T-helper 2 cell (primary cell): ENCODE data around the gene MYOG.

ENCODE experiments used
- DNase-seq, 5 experiments: peaks; one replicate each; pipeline versions ENCODE4 v3.0.0 to v3.0.0-alpha.2; 2012 to 2022

The MYOG gene

DNA sequence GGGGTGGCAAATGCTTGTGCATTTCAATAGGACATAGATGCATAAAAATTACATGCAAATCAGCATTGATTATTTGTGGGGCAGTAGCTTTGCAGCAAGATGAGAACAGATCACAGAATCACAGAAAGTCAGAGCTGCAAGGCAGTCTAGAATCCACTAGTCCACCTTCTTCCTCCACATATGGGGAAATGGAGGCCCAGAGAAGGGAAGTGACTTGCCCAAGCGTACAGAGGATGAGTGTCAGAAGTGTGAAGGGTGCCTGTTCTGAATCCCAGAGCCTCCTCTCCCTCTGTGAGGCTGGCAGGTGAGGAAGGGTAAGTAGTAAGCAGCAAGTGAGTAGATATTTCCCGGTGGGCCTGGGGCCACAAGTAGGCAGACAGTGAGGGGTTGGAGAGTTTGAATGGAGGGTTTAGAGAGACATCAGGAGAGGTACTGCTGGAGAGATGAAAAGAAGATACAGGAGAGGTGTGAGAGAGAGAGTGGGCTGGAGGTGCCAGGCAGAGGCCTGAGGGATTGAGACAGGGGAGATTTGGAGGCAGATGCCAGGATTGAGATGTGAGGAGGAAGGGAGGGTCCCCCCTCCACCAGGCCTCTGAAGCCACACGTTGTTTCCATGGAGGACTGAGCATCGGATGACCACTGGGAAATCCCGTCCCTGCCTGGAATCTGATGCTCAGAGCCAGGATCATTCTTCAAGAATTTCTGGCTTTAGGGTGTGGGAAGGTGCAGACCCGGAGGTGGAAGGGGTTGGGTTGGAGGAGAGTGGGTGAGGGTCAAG is 4.8 kb upstream of the MYOG start:
- no peak for DNase-seq

DNA sequence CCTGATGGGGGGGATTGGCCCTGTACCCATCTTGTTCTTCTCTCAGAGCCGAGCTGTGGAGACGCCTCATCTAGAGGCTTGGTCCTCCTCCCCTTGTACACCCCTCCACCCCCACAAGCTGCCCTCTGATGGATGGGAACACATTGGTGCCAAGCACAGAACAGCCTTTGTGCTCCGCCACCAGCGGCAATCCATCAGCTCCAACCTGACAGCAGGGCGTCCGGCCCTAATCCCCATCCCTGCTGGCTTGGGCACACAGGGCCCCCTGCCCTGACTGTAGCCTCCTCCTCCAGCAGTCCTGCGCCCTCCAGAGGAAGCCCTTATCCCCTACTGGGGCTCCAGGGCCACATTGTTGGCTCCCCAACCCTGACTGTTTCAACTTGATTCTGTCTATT is 3.8 kb upstream of the MYOG start:
- no peak for DNase-seq

DNA sequence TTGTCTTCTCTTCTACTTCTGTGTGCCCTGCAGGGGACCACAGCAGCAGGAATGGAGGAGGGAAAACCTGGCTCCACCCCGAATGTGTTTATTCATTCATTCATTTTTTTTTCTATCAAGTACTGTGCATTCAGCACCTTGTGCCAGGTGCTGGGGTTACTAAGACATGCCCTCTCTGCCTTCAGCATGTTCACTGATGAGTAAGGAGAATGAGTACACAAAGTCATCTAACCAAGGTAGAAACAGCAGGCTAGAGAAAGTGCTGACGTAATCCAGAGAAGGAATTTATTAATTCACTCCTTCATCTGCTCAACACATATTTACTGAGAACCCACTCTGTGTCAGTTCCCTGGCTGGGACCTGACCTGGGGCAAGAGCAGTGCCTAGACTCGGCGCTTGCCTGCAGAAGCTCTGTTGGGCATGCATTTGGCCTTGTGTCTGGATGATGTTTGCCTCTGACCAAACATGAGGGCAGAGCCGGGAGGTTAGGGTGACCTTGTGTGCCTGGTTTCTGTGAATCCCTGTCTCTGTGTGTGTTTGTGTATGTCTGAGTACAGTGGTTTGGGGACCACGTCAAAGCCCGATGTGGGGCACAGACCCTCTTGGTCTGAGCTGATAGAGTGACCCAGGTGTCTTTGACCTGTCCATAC is 3.3 kb upstream of the MYOG start:
- DNase-seq, result no peak

DNA sequence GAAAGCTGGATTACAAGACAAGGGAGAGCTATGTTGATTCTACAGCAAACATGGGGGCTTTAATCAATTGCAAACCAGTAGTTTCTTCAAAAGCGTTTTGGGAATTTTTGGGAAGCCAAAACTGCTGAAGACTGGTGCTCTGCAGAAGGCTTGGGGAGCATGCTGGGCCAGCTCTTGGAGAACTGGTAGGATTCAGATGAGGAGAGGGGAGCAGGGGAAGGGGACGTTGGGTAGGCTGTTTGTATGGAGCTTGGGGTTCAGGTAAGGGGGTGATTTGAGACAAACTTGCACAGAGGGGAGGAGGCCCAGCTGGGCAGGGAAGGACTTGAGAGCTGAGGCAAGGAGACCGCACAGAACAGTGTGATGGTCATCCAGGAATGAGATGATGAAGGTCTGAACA is 2.6 kb upstream of the MYOG start:
- DNase-seq, result no peak

DNA sequence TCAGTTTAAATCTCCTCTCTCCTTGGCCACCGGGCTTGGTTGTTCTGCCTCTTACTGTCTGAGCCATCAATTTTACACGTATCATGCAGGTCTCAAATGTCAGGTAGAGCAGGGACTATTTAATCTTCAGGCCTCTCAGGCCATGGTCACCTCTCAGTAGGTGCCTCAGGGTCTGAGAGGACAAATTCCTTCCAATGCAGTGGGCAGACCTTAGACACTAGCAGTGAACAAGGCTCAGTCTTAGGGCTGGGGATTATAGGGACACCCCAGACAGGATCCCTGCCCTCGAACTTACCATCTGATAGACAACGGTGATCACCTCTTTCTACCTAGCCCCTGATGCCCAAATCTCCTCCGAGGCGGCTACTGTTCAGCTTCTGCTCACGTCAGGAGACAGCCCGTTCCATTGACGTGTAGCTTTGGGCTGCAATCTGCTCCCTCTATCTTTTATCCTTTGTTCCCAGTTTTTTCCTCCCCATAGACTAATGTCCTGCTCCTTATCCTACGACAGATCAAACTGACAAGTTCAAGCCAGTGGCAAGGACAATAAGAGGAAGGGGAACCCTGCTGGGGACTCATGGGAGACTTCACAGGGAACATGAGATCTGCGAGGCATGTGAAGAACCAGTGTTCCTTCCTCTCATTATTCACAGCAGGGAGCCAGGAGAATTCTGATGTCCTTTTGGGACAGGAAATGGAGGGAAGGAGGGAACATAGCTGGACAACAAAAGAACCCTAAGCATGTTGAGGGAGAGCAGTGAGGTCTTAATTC is 1.4 kb upstream of the MYOG start:
- DNase-seq, result no peak

DNA sequence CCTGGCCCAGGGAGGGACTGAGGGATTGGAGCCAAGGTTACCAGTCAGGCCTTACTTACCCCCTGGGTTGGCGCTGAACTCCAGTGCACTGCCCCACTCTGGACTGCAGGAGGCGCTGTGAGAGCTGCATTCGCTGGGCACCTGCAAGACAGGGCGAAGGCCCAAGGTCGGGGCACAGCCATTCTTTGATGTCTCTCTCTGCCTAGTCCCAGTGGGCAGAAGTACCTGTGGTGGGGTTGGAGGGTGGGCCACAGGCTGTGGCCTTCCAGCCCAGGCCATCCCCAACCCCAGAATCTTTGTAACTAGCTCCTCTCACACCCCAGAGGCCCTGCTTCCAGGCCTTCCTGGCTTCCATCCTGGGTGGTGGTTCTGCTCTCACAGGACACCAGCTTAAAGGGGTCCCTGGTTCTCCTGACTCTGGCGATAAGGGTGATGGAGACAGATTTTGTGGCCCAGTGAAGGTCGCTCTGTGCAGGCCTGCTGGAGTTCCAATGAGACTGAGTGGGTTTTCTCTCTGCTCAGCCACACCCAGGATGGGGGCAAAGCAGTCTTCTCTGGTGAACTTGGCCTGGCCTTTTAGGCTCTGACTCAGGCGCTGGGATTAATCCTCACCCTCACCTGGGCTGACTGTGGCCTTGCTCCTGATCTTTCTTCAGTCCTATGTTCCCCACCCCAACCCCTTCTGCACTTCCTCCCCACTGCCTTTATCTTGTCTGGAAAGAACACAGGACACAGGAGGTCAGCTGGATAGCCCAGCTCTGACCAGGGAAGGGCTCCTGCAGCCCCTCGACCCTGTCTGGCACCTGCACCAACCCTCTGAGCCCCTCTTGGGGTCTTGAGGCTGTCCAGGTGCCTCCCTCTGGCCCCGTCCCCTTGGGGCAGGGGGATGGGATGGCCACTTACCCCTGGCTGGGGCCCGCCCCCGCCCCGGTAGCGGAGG is 954 bp downstream of the MYOG start:
- DNase-seq, result peak in 1 of 5 experiments; percentile 28

DNA sequence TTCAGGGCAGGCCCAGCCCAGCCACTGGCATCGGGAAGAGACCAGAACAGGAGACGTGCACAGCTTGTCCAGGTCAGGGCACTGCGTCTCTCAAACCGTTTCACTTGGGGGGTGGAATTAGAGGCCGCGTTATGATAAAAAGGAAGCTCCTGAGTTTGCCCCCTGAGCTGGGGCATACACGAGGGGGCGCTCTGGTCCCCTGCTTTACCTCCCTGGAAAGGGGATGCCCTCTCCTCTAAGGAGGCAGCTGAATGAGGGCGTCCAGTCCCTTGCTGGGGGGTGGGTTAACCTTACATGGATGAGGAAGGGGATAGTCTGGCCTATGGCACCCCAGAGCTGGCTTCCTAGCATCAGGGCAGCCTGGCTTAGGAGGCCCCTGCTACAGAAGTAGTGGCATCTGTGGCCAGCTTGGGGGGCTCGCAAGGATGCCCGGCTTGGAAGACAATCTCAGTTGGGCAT is 2.3 kb downstream of the MYOG start:
- no peak for DNase-seq

DNA sequence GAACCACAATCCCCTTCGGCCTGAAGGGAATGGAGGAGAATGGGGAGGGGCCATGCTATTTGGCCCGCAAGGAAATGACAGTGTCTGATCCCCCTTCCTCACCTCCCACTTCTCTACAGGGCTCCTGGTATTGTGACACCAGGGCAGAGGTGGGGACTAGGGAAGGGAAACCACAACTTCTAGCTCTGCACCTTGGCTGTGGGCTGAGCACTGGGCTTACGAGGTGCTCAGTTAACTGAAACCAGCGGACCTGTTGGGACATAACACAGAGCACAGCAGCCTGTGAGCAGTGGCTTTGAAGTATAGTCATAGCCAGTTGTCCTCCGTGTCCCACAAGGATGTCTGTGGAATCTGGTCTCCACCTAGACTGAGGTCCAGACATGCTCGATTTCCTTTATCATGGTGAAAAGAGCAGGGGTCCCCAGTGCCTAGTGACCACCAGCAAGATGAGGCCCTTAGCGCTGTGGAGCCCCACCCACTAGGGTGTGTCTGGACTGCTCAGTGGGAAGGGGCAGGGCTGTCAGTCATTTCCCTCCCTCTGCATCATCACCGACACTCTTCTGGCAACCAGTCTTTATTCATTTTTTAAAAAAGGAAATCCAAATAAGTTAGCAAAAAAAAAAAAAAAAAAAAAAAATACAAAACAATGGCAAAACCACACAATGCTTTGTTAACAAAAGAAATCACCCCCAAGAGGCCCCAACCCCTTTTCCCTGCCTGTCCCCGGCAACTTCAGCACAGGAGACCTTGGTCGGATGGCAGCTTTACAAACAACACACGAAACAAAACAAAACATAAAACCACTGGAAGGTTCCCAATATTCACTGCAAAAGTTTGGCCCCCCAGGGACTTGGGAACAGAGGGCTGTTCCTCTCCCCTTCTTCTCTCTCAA is 3.0 kb downstream of the MYOG start:
- DNase-seq, result no peak

DNA sequence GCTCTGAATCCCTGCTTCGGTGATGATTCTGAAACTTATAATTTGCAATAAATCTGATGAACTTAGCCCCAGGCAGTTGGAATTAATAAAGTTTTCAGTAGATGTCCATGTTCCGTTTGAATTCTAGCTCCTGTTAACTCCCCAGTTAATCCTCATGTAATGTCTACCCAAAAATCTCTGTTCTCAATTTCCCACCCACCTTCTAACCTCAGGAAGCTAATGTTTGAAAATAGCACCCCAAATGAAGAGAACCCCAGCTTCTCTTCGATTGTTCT is 3.6 kb downstream of the MYOG start:
- DNase-seq, result no peak

DNA sequence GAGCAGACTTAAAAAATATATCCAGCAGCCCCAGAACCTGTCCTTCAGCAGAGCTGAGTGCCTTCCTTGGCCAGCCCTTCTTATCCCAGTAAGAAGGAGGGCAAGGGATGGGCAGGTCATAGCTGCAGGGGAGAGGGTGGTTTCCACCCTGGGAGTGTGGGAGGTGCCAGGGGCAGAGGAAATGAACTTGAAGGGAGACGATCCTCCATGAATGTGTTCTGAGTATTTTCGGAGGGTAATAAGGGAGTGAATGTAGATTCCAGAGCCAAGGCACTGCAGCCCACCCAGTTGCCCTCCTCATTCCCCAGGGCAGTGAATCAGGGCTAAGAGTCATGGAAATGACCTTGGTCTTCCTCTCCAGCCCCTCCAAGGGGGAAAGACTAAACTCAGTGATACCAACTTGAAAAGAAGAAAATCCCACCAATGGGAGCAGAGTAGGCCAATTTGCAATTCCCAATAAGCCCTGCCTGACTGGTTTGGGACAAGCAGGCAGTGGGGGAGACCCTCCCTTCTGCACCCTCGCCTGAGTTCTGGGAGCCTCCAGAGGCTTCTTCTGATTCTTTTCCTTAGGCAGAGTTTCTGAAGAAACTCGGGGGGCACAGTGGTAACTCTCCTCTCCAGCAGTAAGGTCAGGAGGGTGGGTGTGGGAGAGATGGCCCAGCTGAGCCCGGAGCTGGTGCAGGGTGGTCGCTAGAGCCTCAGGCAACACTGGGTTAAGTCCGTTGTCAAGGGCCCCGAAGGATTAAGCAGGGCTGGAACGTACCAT is 4.2 kb downstream of the MYOG start:
- DNase-seq, result no peak

DNA sequence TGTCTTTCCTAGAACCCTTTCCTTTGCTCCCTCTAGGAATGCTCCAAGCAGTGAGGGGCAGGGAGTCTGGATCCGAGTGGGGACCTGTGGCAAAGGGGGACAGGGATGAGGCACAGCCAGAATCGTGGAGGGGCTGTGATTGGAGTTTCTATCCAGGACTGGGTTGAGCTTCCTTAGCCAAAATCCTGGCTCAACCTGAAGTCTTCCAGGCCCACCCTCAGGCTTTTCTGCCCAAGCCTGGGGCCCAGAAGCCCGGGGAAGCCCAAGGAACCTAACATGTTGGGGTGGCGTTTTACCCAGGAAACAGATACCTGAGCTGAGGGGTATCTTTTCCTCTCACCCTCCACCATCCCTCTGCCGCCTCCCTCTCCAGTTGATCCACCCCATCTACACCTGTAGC is 5.4 kb downstream of the MYOG start:
- no peak for DNase-seq

DNA sequence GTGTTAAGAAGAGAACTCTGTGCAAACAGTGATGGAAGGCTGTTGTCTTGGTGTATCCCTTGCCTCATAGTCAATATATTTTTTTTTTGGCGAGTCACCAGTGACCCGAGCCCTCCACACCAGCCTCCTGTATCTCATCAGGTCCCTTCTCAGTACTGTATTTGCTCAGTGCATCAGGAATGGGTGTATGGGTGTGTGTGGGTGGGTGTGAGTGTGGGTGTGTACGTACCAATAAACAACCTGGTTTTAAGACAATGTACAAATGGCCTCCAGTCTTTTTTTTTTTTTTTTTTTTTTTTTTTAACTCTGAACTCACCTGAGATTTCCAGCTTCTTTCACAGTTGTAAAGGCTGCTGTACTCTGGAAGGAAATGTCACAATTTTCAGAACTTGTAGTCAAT is 7.3 kb downstream of the MYOG start:
- no peak for DNase-seq

DNA sequence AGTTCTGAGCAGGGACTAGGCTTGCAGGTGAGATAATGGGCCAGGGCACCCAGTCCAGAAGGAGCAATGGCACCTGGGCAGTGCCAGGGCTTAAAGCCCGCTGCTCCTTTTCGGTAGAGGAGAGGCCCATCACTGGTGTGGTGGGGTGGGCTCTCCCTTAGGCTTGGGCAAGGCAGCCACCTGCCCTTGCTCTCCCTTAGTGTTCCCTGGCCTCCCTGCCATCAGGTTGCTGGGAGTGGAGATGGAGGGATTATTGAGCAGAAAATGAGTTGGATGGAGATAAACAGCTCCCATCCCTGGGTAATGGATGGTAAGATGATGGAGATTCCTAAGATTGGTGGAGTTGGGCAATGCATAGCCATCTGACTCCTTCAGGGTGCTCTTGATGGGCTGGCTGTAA is 7.9 kb downstream of the MYOG start:
- DNase-seq, result no peak

DNA sequence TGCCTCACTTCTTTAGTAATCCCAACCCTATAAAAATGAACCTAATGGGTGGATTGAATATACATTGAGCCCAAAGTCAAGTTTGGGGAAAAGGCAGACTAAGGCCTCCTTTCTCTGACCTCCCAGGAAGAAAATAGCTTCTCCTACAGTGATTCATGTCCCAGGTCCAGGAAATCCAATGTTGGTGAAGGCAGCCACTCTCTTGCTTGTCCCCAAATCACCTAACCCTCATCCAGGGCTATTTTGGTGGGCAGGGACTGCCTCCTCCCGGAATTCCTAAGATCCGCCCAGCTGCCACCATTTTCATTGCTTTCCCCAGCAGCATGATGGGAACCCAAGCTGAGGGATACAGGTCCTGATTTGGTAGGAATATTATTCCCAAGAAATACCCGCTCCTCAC is 8.4 kb downstream of the MYOG start:
- DNase-seq, result no peak

DNA sequence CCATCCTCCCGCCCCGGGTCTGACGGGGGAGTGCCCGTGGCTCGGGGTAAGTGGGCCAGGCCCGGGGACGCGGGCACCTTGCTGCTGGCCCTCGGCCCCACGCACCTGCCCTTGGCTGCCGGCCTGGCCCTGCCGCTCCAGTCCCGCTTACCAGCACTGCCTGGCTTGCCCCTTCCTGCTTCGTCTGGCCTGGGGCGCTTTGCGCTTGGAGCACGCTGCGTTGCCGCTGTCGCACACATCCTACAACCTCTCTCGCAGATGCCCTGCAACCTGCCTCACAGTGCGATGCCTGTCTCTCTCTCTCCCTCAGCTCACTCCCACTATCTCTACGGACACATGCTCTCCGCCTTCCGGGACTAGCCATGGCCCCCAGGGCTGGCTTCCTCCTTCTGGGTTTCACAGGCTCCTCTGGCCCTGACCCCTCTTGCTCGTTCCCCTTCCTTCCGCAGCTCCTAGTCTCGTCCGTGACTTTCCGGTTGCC is 9.7 kb downstream of the MYOG start:
- no peak for DNase-seq

DNA sequence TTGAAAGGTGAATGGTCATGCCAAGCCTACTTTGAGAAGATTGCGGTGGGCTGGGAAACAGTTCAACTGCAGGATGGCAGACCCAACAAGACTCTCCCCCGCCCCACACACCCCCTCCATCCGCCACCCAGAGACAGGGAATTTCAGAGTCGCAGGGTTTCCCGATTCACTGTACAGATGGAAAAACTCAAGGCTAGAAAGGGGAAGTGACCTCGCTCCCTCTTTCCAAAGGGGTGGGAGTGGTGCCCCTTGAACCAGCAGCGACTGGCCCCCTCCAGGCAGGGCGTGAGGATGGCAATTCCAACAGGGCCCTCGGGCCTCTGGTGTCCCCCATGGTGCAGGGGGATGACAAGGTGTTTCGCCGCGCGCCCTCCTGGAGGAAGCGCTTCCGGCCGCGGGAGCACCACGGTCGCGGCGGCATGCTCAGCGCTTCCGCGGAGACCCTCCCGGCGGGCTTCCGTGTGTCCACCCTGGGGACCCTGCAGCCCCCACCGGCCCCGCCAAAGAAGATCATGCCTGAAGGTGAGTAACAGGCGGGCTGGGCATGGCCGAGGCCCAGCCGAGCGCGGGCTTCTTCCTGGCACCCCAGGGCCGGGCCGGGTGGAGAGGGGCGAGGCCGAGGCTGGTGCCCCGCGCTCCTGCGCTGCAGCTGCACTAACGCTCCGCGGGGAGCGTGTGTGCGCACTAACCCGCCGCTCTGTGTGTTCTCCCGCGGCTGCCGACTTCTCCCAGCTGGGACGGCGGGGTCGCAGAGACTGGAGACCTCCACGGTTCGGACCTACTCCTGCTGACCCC is 10.4 kb downstream of the MYOG start:
- DNase-seq, result peak in 1 of 5 experiments; percentile 21

DNA sequence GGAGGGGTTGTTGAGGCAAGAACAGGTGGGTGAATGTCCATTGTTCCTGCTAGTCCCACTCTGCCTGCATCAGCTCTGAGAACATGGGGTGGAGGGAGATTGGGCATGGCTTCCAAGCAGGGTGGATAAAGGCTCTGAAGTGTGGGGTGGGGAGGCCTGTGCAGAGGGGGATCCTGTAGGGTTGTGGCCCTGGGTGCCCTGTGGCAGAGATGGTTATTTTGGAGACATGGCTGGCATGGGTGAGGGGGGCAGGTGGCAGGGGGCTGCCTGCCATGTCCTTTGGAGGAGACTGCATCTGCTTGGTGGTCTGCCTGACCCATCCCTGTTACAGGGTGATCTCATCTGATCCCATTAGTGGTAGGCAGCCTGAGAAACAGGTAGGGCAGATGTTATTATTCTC is 11.2 kb downstream of the MYOG start:
- DNase-seq, result no peak

DNA sequence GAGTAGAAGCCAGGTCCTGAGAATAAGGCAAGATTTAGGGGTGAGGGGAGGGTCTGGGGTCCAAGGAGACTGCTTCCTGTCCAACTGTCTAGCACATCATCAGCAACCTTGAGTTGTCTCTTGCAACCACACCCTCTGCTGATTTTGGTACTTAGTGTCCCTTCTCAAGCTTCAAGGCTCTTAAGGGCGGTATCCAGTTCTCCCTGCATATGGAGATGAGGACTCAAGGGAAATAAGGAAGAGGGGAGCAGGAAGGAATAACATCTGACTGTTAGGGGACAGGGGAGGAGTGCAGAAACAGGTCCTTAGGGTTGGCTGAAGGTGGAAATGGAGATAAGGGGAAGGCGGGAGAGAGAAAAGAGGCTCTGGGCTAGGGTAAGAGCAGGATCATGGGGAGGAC is 12.3 kb downstream of the MYOG start:
- DNase-seq, result no peak

DNA sequence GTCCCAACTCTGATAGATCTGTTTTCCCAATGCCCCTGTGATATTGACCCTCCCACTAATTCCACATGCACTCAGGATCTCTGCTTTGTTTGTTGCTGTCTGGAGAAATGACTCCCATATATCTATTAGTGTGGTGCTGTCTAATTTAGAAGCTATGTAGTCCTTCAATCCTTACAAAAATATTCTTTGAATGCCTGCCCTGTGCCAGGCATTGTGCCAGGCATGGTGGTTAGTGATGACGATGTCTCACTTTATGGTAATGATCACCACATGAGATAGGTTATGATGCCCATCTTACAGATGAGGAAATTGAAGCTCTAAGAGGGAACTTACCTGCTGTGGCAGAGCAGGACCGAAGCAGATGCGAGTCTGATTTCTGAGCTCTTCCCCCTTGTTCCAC is 12.9 kb downstream of the MYOG start:
- DNase-seq, result no peak

DNA sequence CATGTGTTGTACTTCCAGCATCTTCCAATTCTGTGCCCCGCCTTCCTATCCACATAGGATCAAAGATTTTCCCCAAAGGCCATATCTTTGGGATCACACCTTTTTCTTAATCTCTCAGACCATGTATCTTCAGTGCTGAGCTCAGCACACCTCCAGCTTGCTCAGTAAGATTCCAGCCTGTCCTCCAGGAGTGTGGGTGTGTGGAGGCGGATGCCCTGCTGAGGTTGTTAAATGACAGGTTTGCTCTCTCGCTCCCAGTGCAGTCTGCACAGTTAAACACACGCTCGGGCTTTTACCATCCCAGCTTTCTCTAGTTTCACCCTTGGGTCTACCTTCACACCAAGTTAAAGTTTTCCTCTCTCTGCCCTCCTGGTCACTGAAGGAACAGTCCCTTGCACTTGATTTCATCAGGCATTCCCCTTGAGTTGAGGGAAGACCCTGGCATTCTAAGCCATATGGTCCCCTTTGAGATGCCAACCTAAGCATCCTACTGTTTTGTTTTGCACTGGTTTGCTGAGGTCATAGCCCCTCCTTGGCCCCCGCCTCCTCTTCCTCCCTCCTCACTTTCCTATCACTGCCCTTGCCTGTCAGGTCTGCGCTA is 13.7 kb downstream of the MYOG start:
- DNase-seq, result no peak
